SK-N-SH treated with all-trans-retinoic acid at 6 μM for 48 hours (cell line): ENCODE data around the gene AFDN.

ENCODE experiments used
- BACH2 ChIP-seq: fragments of 250-450 bp; sonication (Bioruptor Pico); IDR thresholded peaks from 2 replicates; pipeline ENCODE4 v1.9.0; 2021; ENCODE audit warnings: mild to moderate bottlenecking, borderline replicate concordance
- CREB5 ChIP-seq: fragments of 250-450 bp; sonication (Bioruptor Pico); IDR thresholded peaks from 2 replicates; pipeline ENCODE4 v1.5.1; 2020; ENCODE audit warnings: low read depth, mild to moderate bottlenecking, moderate library complexity
- CSDC2 ChIP-seq: fragments of 250-450 bp; sonication (Bioruptor Pico); IDR thresholded peaks from 2 replicates; pipeline ENCODE4 v1.5.0; 2020; ENCODE audit warnings: mild to moderate bottlenecking, moderate library complexity
- CSRNP3 ChIP-seq: fragments of 250-450 bp; sonication (Bioruptor Pico); IDR thresholded peaks from 2 replicates; pipeline ENCODE4 v1.5.1; 2021; ENCODE audit warnings: mild to moderate bottlenecking, moderate library complexity
- ESRRG ChIP-seq: fragments of 250-450 bp; sonication (Bioruptor Pico); IDR thresholded peaks from 2 replicates; pipeline ENCODE4 v1.6.1; 2021; ENCODE audit warnings: mild to moderate bottlenecking
- PATZ1 ChIP-seq: fragments of 250-450 bp; sonication (Bioruptor Pico); IDR thresholded peaks from 2 replicates; pipeline ENCODE4 v1.8.0; 2020; ENCODE audit warnings: mild to moderate bottlenecking, moderate library complexity, borderline replicate concordance
- POU6F1 ChIP-seq: fragments of 250-450 bp; sonication (Bioruptor Pico); IDR thresholded peaks from 2 replicates; pipeline ENCODE4 v1.8.0; 2021; ENCODE audit warnings: low read depth, mild to moderate bottlenecking, moderate library complexity, borderline replicate concordance
- RARB ChIP-seq: fragments of 250-450 bp; sonication (Bioruptor Pico); IDR thresholded peaks from 2 replicates; pipeline ENCODE4 v1.8.0; 2021; ENCODE audit warnings: mild to moderate bottlenecking, moderate library complexity
- ZFP3 ChIP-seq: fragments of 250-450 bp; sonication (Bioruptor Pico); IDR thresholded peaks from 2 replicates; pipeline ENCODE4 v1.5.0; 2020; ENCODE audit warnings: mild to moderate bottlenecking, moderate library complexity
- ZNF565 ChIP-seq: fragments of 450-650 bp; formaldehyde crosslinking; conservative IDR thresholded peaks from 2 replicates; pipeline ENCODE4 v1.5.0; 2020; ENCODE audit warnings: low read depth, mild to moderate bottlenecking, moderate library complexity

GRCh38 chr6:167838207-167838748 is 11.6 kb downstream of the AFDN start:
- TF ChIP-seq ZNF565 (CRISPR knock-in tag) (no peak), ESRRG (CRISPR knock-in tag) (no peak), PATZ1 (CRISPR knock-in tag) (no peak), CREB5 (CRISPR knock-in tag) (no peak), BACH2 (CRISPR knock-in tag) (no peak), RARB (no peak), CSDC2 (CRISPR knock-in tag) (no peak), POU6F1 (CRISPR knock-in tag) (no peak), ZFP3 (CRISPR knock-in tag) (no peak), CSRNP3 (no peak)
